RWPE1 (cell line): ENCODE data around the gene HDHD3.

ENCODE experiments used
- CTCF ChIA-PET: fragments of 350-600 bp; sonication (Branson Sonifier 250); formaldehyde crosslinking; extraction: SDS; loops from one replicate; lab custom pipeline; 2021; lab: Yijun Ruan, JAX
- POLR2A ChIA-PET: fragments of 400-600 bp; formaldehyde crosslinking; extraction: SDS; loops from one replicate; lab custom pipeline; 2020; ENCODE audit warnings: antibody characterized with exemption; ENCODE audit not compliant: low non-redundant PET; lab: Yijun Ruan, JAX
- DNase-seq: peaks from one replicate; pipeline ENCODE4 v3.0.0; 2012; ENCODE audit warnings: low spot score
- H3K27ac ChIP-seq: fragments of 450-650 bp; 2 replicates; pipeline ENCODE4 v1.5.1; 2017
- CTCF ChIP-seq: fragments of 450-650 bp; conservative IDR thresholded peaks from 2 replicates; pipeline ENCODE4 v1.5.1; 2017; ENCODE audit warnings: low read depth, mild to moderate bottlenecking

HDHD3 gene

GRCh38 chr9:113401027-113401792, 24.4 kb upstream of the HDHD3 start, which contains the start of gene ALAD:
ALAD (minus strand) TSS chr9:113401284; CDS start chr9:113393559, 7,725 bp downstream.
- CTCF ChIA-PET = interaction anchor here (0.5 to 1.8 kb wide), 23 partner anchors 9 to 259 kb away, joined by 3 to 9 read pairs (median 4); partner anchors contain the start of genes C9orf43, CDC26, POLE3 and PRPF4

GRCh38 chr9:113399646-113400200, 22.9 kb upstream of the HDHD3 start:
- CTCF ChIA-PET = interaction anchor here (0.6 to 1.4 kb wide), 2 partner anchors 60 to 256 kb away, joined by 3 to 6 read pairs; partner anchors contain the start of gene WDR31
- TF ChIP-seq CTCF = no peak
- peak overlapping the region; percentile 65; the same call in 1 of the 2 replicates for H3K27ac ChIP-seq
- POLR2A ChIA-PET = interaction anchor here (1.5 kb wide), 1 partner anchor 10 kb away, joined by 3 read pairs; the partner anchor contains the start of genes C9orf43 and POLE3
- no peak for DNase-seq

More at GRCh38 chr9:113401027-113401792, 24.4 kb upstream of the HDHD3 start, which contains the start of gene ALAD:
- POLR2A ChIA-PET = interaction anchor here (0.6 to 1.0 kb wide), 3 partner anchors 25 to 110 kb away, joined by 3 to 8 read pairs (median 4); partner anchors contain the start of gene HDHD3
- peak; percentile 100 for DNase-seq
- peak; percentile 100 for TF ChIP-seq CTCF
- H3K27ac ChIP-seq = peak within 1 kb of the TSS; percentile 65

GRCh38 chr9:113398796-113399195, 22.0 kb upstream of the HDHD3 start:
- TF ChIP-seq CTCF = no peak
- no peak overlapping the region for H3K27ac ChIP-seq
- no peak for DNase-seq
- POLR2A ChIA-PET = interaction anchor here (1.5 kb wide), 1 partner anchor 11 kb away, joined by 3 read pairs; the partner anchor contains the start of genes C9orf43 and POLE3
- CTCF ChIA-PET = interaction anchor here (0.6 to 1.4 kb wide), 5 partner anchors 15 to 554 kb away, joined by 3 to 6 read pairs (median 3); no protein-coding TSS in a partner anchor

GRCh38 chr9:113397203-113397631, 20.4 kb upstream of the HDHD3 start:
- ChIA-PET POLR2A (no interaction called here), CTCF (interaction anchor here (0.6 kb wide), 1 partner anchor 8 kb away, joined by 3 read pairs; no protein-coding TSS in a partner anchor)
- no peak for DNase-seq
- no peak for TF ChIP-seq CTCF
- H3K27ac ChIP-seq = no peak overlapping the region

- no peak overlapping the region for H3K27ac ChIP-seq
- CTCF ChIA-PET = no interaction called here
- no peak for DNase-seq
- POLR2A ChIA-PET = interaction anchor here (0.8 kb wide), 1 partner anchor 198 kb away, joined by 4 read pairs; no protein-coding TSS in a partner anchor
- TF ChIP-seq CTCF = no peak
These were observed 18.4 kb upstream of the HDHD3 start for GRCh38 chr9:113395000-113395861.
